ENCODE measurements around the gene PLEKHA7.

DNA sequence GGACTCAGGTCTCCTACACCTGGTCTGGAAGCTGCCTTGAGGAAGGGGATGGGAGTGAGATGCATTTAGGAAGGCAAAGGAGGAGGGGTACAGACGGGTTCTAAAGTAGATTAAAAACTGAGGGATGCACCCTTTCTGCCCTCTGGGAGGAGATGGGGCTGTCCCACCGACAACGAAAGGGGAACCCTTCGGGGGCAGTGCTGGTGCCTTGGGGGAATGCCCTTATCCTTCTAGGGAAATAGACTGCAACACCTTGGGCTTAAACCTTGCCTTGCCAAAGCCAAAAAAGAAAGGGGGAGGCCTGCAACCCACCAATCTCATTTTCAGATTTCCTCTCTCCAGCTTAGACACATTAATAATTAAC is 89.8 kb downstream of the PLEKHA7 start:
- TF ChIP-seq, protein P1, sequence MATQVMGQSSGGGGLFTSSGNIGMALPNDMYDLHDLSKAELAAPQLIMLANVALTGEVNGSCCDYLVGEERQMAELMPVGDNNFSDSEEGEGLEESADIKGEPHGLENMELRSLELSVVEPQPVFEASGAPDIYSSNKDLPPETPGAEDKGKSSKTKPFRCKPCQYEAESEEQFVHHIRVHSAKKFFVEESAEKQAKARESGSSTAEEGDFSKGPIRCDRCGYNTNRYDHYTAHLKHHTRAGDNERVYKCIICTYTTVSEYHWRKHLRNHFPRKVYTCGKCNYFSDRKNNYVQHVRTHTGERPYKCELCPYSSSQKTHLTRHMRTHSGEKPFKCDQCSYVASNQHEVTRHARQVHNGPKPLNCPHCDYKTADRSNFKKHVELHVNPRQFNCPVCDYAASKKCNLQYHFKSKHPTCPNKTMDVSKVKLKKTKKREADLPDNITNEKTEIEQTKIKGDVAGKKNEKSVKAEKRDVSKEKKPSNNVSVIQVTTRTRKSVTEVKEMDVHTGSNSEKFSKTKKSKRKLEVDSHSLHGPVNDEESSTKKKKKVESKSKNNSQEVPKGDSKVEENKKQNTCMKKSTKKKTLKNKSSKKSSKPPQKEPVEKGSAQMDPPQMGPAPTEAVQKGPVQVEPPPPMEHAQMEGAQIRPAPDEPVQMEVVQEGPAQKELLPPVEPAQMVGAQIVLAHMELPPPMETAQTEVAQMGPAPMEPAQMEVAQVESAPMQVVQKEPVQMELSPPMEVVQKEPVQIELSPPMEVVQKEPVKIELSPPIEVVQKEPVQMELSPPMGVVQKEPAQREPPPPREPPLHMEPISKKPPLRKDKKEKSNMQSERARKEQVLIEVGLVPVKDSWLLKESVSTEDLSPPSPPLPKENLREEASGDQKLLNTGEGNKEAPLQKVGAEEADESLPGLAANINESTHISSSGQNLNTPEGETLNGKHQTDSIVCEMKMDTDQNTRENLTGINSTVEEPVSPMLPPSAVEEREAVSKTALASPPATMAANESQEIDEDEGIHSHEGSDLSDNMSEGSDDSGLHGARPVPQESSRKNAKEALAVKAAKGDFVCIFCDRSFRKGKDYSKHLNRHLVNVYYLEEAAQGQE (IDR thresholded peaks at IDR 0.05; ENCODE audit: insufficient replicate concordance, low read depth): no peak
- TF ChIP-seq, protein P2, sequence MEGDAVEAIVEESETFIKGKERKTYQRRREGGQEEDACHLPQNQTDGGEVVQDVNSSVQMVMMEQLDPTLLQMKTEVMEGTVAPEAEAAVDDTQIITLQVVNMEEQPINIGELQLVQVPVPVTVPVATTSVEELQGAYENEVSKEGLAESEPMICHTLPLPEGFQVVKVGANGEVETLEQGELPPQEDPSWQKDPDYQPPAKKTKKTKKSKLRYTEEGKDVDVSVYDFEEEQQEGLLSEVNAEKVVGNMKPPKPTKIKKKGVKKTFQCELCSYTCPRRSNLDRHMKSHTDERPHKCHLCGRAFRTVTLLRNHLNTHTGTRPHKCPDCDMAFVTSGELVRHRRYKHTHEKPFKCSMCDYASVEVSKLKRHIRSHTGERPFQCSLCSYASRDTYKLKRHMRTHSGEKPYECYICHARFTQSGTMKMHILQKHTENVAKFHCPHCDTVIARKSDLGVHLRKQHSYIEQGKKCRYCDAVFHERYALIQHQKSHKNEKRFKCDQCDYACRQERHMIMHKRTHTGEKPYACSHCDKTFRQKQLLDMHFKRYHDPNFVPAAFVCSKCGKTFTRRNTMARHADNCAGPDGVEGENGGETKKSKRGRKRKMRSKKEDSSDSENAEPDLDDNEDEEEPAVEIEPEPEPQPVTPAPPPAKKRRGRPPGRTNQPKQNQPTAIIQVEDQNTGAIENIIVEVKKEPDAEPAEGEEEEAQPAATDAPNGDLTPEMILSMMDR (IDR thresholded peaks at IDR 0.05; ENCODE audit: insufficient read depth, low read length): no peak
- TF ChIP-seq POLR2AphosphoS5 (IDR thresholded peaks at IDR 0.05; ENCODE audit: low read depth) (no peak), GABPA (IDR thresholded peaks at IDR 0.05; ENCODE audit: low read depth) (no peak)
